Breast epithelium (tissue), 3 donors: ENCODE measurements around the gene WDR72.

Experiments used
- POLR2A ChIP-seq: fragments of 450-650 bp; IDR thresholded peaks from one replicate; pipeline ENCODE4 v1.6.1; 2016; ENCODE audit warnings: antibody characterized with exemption, mild to moderate bottlenecking, moderate library complexity
- POLR2AphosphoS5 ChIP-seq, 3 donors: sonication (generic); formaldehyde crosslinking; IDR thresholded peaks; one replicate each; pipeline ENCODE4 v1.6.1; 2017; ENCODE audit warnings: antibody characterized with exemption in 3 of 3
- TF ChIP-seq, protein P1 (sequence below), 3 donors: fragments of 450-650 bp; IDR thresholded peaks; one replicate each; pipeline ENCODE4 v1.5.1; 2016 to 2017; ENCODE audit warnings: antibody characterized with exemption in 3 of 3, mild to moderate bottlenecking in 3 of 3, moderate library complexity in 3 of 3

DNA sequence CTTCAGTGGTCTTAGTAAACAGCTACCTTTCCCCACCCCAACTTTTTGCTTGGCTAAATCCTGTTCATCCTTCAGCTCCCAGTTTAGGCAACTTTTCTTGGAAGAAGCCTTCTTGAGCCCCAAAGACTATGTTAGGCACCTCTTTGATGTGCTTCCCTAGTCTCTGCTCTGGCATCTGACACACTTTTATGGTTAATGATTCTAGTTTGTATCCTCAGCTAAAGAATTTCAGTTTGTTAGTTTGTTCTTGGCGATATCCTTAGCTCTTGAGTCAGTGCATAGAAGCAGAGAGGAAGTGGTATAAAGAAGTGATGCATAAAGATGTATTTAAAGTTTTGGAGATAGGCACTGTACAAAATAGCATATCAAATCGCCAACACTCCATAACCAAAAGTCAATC lies 168.4 kb downstream of the WDR72 start:
- TF ChIP-seq, protein P1, sequence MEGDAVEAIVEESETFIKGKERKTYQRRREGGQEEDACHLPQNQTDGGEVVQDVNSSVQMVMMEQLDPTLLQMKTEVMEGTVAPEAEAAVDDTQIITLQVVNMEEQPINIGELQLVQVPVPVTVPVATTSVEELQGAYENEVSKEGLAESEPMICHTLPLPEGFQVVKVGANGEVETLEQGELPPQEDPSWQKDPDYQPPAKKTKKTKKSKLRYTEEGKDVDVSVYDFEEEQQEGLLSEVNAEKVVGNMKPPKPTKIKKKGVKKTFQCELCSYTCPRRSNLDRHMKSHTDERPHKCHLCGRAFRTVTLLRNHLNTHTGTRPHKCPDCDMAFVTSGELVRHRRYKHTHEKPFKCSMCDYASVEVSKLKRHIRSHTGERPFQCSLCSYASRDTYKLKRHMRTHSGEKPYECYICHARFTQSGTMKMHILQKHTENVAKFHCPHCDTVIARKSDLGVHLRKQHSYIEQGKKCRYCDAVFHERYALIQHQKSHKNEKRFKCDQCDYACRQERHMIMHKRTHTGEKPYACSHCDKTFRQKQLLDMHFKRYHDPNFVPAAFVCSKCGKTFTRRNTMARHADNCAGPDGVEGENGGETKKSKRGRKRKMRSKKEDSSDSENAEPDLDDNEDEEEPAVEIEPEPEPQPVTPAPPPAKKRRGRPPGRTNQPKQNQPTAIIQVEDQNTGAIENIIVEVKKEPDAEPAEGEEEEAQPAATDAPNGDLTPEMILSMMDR (IDR thresholded peaks at IDR 0.05), result no peak
- TF ChIP-seq POLR2A (no peak), POLR2AphosphoS5 (IDR thresholded peaks at IDR 0.05) (no peak)
